Hippocampal formation (tissue), 2 donors: ENCODE measurements around the gene CTIF.

Source experiments
- DNase-seq, 2 donors: peaks; one replicate each; lab custom pipeline; 2025; lab: John Stamatoyannopoulos, UW

Gene CTIF

DNA sequence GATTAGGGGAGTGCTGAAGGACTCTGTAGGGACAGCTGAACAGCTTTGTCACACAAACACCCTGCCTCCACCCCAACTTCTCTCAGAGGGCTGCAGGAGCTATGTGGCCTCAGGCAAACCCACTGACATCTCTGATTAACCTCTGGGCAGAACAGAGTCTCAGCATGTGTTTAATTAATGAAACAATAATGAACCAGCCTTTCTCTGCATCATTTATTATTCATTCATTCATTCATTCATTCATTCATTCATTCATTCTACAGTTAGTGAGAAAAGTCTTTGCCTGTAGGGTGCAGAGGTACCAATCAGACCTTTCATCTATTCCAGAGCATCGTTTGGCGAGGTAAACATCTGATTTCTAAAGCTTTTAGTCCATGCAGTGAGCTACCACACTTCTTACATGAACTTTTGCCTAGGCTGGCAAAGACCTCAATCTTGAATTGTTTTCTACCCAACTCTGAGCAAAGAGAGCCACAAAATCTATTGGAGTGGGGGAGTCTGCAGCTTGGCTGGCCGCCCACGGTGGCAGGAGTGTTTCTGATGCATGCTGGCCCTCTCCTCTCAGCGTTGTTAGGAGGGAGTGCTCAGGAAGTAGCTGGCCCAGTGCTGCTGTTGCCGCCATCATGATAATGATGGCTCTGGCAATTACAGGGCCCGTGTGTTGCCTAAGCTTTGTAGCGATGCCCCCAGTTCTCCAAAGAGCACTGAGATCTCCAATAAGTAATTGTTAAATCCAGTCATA is 213.1 kb downstream of the CTIF start:
- peak in 1 of 2 donors; percentile 27 for DNase-seq

DNA sequence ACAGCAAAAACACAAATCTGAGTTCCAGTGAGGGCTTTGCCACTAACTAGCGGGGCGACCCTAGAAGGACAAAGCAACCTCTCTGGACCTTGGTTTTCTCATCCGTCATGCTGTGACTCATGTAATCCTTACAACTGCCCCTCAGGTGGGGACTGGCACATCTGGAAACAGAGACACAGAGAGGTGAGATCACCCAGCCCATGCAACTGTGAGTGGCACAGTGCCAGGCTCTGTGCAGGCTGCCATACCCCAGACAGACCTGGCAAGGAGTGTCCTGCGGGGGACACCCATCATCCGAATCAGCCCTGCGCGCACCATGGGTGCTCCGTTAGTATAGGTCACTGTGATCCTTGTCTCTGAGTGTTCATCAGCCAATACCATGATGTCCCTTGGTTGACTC is 213.6 kb downstream of the CTIF start:
- no peak for DNase-seq

DNA sequence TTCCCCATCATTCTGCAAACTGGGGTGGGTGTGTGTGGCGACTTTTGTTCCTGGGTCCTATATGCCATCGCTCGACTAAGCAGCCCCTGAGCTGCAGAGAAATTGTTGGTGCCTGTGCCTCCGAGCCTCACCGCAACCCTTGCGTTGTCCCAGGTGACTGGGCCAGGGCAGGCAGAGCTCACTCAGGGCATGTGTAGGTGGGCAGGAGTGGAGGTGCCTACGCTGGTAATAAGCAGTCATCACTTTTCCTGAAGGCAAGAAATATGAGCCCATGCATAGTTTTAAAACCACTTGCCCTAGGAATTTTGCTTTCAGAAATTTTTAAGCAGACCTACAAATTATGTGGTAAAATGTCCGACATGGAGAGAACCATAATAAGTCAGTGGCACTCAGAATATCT is 214.1 kb downstream of the CTIF start:
- no peak for DNase-seq

DNA sequence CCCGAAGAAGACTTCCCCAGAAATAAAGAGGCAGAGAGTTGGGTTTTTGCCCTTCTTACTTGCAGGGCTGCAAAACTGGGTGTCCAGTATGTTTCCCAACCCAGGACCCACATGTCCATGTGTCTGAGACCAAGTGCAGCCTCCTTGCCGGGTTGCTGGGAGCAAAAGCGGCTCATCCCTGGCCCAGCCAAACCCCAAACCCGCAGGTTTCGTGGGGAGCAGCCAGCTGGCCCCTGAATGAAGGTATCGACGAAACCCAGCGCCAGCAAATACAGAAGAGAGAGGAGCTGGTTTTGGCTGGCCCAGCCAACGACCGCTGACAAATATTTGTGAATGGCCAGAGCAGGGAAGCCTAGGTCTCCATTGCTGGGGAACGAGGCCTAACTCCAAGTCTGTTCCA is 214.9 kb downstream of the CTIF start:
- DNase-seq, result no peak

DNA sequence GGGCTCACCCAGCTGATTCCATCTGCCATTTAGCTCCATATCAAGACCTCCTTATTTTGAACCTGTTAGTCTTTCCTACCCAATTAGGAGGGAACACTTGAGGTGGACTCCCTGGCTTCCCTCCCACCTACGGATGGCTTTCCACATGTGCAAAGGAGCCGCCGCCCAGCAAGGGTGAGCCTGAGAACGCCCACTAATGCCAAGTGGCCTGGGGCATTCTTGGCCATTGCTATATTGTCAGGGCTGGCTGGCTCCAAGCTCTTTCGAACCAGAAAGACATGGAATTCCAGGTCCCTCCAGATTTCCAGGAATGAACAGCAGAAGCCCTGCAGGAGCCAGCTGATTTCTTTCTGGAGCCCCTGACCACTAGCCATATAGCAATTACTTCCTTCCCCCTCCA is 215.7 kb downstream of the CTIF start:
- DNase-seq, result no peak

DNA sequence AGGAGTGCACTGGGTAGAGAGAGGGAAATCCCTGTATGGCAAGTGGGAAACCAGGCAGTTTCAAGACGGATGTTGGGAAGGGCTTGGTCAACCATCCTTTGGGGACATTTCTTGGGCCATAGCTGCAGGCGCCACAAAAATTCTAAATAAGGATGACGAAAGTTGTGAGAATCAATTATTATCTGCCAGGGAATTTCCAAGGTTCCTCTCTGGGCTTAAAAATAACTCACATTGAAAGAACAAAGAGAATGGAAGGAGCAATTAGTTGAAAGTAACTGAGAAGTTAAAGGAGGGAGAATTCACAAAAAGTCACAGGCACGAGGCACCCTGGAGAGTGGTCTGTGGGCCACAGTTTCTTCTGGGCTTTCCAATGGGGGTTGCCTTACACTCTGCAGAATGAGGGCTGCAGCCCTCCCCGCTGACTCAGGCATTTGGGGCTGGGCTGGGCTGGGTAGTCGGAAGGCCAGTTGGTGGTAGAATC is 216.2 kb downstream of the CTIF start:
- DNase-seq, result no peak

DNA sequence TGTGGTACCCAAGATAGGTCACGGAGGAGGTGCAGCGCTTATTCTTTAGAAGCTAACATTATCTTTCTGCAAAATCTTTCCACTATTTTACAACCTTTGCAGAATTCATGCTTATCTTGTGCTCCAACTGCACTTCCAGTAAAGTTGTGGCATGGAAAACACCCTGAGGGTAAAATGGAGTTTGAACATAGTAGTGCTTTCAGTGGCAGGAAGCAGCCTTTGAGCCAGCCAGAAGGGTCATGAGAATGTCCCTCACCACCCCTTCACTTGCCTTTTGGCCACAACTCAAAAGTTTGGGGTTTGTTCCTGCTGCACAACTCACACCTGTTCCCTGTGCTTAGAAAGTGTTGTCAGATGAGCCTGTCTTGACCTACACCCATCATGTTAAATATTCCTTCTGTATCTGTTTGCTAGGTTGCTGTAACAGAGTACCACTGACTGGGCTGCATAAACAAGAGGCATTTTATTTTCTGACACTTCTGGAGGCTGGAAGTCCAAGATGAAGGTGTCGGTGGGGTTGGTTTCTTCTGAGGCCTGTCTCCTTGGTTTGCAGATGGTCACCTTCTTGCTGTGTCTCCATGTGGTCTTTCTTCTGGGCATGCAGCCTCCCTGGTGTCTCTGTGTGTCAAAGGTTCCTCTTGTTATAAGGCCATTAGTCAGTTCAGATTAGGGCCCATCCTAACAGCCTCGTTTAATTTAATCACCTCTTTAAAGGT is 217.8 kb downstream of the CTIF start:
- DNase-seq, result no peak

DNA sequence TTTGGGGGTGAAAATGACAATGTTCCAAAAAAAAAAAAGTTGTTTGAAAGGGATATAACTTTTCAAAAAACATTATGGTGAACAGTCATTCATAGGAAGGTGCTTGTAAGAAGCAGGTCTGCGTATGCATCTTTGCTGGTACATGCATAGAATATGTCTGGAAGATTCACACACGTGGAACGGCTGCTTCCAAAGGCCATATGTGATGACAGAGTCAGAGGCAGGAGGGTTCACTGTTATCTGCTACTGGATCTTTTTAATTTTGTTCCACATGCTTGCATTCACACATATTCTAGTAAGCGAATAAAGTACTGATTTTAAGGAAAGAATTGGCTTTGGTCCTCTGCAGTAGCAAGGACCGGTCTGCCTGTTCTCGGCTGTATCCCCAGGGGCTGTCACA is 218.5 kb downstream of the CTIF start:
- DNase-seq, result no peak

DNA sequence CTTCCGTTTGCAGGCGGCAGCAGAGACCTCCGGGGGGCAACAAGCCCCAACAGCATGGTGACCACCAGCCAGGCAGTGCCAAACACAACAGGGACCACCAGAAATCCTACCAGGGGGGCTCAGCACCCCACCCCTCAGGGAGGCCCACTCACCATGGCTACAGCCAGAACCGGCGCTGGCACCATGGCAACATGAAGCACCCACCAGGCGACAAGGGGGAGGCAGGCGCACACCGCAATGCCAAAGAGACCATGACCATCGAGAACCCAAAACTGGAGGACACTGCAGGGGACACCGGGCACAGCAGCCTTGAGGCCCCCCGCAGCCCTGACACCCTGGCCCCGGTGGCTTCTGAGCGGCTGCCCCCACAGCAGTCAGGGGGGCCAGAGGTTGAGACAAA is 219.1 kb downstream of the CTIF start:
- no peak for DNase-seq

DNA sequence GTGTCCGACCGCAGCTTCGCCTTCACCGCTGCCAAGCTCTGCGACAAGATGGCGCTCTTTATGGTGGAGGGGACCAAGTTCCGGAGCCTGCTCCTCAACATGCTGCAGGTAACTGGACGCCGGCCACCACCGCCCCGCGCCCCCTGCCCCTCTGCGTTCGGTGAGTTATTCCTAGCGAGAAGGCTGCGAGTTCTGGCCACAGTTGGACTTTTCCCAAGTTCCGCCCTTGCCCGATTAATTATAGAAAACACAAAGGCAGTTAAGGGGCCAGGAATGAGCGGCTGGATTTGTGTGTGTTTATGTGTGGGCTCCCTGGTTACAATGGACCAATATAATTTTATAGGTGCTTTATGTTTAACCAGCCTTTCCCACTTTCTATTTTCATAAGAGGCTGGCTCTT is 222.8 kb downstream of the CTIF start:
- DNase-seq, result no peak

DNA sequence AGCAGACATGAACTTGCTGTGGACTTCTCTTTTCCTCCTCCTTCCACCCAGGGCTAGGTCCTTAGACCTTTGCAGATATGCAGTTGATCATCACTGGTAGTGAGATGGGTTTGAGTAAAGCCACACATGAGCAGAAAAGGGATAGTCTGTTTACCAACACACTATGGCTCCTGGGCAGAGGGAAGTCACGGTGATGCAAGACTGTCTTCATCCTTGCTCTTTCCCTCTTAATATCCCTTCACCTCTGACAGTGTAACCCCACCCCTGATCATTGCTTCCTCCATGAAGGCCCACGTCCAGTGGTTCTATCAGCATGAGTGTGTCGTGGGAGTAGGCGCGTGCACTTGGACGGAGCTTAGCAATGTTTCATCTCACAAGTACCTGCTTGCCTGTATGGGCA is 223.2 kb downstream of the CTIF start:
- no peak for DNase-seq

DNA sequence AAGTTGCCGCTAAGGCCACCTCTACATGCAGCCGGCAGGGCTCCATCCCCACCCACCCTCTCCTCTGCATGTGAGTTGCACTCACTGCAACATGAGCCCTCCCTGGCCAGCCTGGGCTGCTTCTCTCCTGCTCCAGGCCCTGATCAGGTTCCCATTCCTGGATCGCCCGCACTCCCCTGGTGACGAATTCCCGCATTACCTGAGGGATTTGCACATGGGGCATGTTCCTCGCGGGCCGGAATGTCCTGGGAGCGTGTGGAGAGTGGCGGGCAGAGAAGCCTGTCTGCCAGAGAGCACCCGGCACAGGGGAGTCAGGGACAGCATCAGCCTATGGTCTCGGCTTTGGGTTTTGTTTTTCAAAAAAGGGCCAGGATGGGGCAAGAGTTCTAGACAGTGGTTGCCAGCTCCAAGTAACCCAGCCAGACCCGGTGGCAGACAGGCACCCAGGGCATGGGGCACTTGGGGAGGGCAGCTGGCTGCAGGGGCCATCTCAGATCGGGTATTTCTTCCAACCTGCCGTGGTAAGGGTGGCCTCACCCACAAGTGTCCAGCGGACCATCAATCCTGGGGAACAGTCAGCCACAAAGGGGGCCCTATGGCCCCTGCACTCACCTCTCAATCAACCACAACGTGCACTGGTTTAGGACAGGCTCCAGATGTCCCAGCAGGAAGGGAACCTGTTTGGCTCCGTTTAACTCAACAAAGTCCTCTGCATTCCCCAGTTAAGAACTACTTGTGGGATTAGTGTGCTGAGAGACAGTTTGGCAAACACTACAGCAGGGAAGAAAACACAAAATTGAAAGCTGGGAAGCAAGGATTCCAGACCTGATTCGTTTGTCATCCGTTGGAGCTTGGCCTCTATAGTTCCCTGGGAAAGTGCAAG is 224.2 kb downstream of the CTIF start:
- DNase-seq, result no peak

DNA sequence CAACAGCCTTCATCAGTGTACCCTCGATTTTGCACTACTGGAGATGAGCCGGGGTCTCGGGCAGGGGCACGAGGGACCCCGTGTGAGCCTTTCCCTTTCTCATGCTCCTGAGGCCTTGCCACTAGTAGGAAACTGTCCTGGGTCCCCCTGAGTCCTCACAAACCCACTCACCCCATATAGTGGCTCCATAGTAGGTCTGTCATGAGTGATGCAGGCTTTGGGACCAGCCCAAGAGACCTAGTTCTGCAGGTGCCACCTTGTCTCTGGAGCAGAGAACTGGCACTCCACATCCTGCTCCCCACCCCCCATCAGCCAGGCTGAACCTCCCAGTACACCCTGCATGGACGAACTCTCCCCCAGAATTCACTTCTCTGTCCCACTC is 224.9 kb downstream of the CTIF start:
- DNase-seq, result no peak

DNA sequence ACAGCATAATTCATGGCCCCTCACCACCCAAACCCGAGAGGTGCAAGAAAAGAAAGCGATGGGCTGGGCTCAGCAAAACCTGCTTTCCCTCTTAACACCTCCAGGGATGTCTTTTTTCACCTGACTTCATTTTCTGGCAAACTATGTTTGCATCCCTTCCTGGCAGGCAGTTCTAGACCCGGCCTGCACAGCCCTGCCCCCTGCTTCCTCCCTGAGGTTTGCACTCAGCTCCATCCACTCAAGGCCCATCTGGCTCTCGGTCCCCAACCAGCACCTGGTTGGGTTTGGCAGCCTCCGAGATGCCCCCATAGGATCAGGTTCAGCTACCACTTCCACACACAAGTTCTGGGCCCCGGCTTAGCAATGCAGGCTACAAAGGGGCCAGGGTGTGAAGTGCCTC is 226.2 kb downstream of the CTIF start:
- DNase-seq, result no peak

DNA sequence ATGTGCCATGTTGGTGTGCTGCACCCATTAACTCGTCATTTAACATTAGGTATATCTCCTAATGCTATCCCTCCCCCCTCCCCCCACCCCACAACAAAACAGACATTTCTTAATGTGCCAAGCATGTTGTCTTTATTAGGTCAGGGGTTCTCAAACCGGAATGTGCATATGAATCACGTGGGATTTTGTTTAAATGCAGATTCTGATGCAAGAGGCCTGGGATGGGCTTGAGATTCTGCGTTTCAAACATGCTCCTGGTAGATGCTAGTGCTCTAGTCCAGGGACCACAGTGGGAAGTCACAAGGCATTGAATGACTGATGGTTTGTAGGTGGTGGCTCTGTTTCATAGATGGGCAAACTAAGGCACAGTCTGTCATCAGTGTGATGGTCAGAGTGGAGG is 227.2 kb downstream of the CTIF start:
- DNase-seq, result no peak

DNA sequence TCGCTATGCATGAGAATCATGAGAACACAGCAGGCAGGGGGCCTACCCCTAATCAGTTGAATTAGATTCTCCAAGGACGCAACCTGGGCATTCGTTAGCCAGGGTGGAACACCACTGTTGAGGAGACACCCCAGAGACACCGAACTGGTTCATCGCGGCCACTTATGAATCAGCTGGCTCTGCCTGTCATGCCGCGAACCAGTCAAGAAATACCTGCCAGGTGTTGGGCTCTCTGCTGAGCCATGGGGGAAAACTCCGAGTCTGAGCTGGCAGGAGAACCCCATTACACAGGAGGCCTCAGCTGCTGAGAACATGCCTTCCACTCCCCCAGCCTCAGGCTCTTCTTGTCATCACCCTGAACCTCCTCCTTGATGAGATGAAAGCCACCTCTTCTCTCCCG is 227.7 kb downstream of the CTIF start:
- no peak for DNase-seq

DNA sequence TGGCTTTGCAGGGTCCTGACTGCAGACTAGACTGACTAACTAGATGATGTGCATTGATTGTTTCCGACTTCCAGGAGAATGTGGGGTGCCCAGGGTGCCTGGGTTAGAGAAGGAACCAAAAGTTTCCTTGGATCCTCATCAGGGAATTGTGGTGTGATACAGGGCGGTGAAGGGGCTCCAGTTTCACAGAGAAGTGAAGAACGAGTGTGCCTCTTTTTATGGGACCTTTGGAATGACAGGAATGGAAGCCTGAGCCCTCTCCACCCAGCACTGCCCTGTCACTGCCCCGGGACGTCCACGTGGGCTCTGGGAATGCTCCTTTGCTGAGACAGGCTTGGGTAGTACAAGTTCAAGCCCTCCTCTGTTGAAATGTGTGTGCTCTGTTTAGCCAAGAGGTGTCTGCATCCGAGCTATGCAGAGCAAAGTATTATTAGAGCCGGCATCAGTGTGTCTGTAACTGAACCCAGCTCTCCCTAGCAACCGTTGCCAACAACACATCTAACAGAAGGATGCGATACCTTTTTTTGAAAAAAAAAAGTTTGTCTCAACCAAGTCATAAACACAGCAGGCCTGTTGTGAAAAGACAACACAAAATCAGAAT is 228.4 kb downstream of the CTIF start:
- DNase-seq, result no peak

DNA sequence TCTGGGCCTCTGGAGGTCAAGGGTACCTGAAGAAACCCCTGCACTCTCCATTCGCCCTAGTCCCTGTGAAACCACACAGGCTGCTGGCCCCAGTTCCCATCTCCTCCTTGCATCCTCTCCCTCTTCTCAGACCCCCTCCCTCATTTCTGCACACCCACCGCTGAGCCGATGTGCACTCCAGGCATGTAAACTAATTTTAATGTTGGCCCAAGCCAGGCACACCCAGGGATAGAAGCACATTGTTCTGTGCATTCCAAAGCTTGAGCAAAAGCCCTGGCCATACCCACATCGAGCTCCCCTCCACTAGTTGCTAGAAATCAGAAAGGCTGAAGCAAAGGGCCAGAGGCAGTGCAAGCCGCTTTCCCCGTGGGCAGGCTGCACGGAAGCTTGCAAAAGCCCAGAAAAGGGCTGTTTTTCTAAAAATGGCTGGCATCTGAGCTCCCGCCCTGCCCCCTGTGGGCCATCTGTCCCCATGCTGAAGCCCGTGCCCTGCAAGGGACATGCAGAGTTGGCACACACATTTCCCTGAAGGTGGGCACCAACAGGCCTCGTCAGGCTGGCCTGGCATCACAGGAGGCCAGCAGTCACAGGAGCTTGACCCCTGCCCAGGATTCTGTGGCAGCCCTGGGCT is 230.3 kb downstream of the CTIF start:
- DNase-seq, result no peak

DNA sequence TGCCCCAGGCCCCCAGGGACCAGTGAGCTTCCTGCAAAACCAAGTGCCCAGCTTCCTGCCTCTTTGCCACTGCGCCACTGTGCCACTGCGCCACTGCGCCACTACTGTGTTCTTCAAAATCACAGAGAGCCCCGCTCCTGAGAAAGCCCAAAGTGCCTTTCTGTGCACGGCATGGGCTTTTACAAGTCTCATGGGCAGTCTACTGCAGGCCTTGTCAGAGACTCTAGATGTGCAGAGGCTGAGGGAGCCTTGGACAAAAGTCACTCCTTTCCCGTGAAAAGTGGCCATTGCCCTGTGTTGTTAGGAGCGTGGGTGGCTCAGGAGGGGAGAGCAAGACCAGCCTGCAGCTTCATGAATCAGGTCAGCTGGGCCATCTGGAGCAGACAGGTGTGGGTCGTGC is 231.4 kb downstream of the CTIF start:
- DNase-seq, result no peak

DNA sequence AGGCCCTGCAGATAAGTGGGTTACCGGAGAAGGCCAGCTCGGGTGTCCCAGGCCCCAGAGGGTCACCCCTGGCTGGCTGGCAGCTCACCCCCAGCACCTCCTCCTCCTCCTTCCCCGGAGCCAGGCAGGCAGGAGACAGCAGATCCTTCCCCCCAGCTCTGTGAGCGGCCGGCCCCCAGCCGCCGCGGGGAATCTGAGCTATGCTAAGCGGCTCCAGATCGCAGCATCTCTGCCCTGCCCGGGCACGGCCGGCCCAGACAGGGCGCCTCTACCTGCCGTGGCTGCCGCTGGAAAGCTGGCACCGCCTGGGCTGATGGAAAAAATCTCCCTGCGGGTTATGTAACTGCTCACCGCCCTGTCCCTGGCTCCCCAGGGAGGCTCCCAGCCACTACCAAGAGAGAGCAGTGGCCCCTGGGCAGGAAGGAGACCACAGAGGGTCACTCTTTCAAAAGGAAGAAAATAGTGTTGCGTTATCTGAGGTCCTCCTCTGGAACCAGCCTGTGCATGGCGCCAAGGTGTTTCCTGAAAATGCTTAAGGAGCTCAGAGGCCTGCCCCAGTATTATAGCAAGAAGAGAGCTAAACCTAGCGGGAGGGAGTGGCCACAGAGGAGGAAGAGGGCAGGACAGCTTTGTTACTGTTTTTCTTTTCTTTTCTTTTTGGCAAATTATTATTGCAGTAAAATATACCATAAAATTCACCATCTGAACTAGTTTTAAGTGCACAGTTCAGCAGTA is 233.0 kb downstream of the CTIF start:
- DNase-seq, result no peak

DNA sequence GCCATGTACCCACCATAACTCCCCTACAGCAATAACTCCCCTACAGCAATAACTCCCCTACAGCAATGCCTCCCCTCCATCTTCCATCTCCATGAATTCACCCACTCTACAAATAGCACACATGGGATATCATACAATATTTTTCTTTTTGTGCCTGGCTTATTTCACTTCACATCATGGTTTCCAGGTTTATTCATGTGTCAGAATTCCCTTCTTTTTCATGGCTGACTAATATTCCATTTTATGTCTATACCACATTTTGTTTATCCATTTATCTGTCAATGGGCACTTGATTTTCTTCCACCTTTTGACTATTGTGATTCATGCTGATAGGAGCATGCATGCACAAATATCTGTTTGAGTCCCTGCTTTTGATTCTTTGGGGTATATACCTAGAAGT is 233.6 kb downstream of the CTIF start:
- DNase-seq, result no peak
